ENCODE measurements around the gene ADAMTS6.

GRCh38 chr5:65204966-65205365 lies 276.8 kb downstream of the ADAMTS6 start:
- TF ChIP-seq EP300 (IDR thresholded peaks at IDR 0.05; ENCODE audit: borderline replicate concordance) (no peak), REST (IDR thresholded peaks at IDR 0.05; ENCODE audit: low read depth) (no peak), TAF1 (IDR thresholded peaks at IDR 0.05; ENCODE audit: low read depth) (no peak), CEBPB (IDR thresholded peaks at IDR 0.05) (no peak), NFIC (IDR thresholded peaks at IDR 0.05) (no peak), TEAD4 (IDR thresholded peaks at IDR 0.05) (no peak), RAD21 (IDR thresholded peaks at IDR 0.05; ENCODE audit: low read depth) (no peak), MAX (IDR thresholded peaks at IDR 0.05) (no peak), EGR1 (IDR thresholded peaks at IDR 0.05) (no peak), YY1 (IDR thresholded peaks at IDR 0.05; ENCODE audit: low read depth) (no peak), USF1 (IDR thresholded peaks at IDR 0.05) (no peak), CREB1 (IDR thresholded peaks at IDR 0.05; ENCODE audit: low read depth) (no peak)

All from Ishikawa (cell line).